Heart right ventricle (tissue), 16 donors: ENCODE data around the gene COMMD3. TPM values are rescaled to one million over a fixed set of nuclear protein-coding genes. Genes with fewer than 3 reads are reported as not detected.

ENCODE experiments used
- ATAC-seq, 8 donors: fragments of 200-7000 bp; cut with Tn5 transposase; one replicate each; pipeline ENCODE4 v1.9.1; 2020; ENCODE audit warnings: mild to moderate bottlenecking in 8 of 8, moderate library complexity in 8 of 8, moderate number of reproducible peaks in 1 of 8
- DNase-seq, 2 donors: peaks; one replicate each; pipeline ENCODE4 v3.0.0-alpha.2; 2020
- H3K27ac ChIP-seq, 10 donors: fragments of 200-600 bp; sonication (generic) in 2 of 10; one replicate each; pipeline versions ENCODE4 v1.5.0 to v1.8.0; 2020 to 2022; ENCODE audit warnings: mild to moderate bottlenecking in 3 of 10
- H3K27me3 ChIP-seq, 7 donors: fragments of 200-600 bp; one replicate each; pipeline ENCODE4 v1.8.0; 2021 to 2022; ENCODE audit warnings: mild to moderate bottlenecking in 2 of 7
- H3K36me3 ChIP-seq, 9 donors: fragments of 200-600 bp; sonication (generic) in 1 of 9; one replicate each; pipeline versions ENCODE4 v1.5.0 to v1.8.0; 2020 to 2022; ENCODE audit warnings: mild to moderate bottlenecking in 2 of 9
- H3K4me1 ChIP-seq, 9 donors: fragments of 200-600 bp; sonication (generic) in 1 of 9; one replicate each; pipeline versions ENCODE4 v1.5.0 to v1.8.0; 2020 to 2022; ENCODE audit warnings: mild to moderate bottlenecking in 4 of 9
- H3K4me3 ChIP-seq, 10 donors: fragments of 200-600 bp; sonication (generic) in 2 of 10; one replicate each; pipeline versions ENCODE4 v1.5.0 to v1.8.0; 2020 to 2022; ENCODE audit warnings: mild to moderate bottlenecking in 7 of 10, moderate library complexity in 2 of 10
- H3K9me3 ChIP-seq, 11 donors: fragments of 200-600 bp in 10 of 11; sonication (generic) in 2 of 11; one replicate each; pipeline versions ENCODE4 v1.5.0 to v1.8.0; 2013 to 2022; ENCODE audit warnings: mild to moderate bottlenecking in 2 of 11, control low read depth in 1 of 11, moderate library complexity in 1 of 11
- CTCF ChIP-seq, 9 donors: fragments of 200-600 bp; sonication (generic) in 2 of 9; IDR thresholded peaks; one replicate each; pipeline versions ENCODE4 v1.5.0 to v1.8.0; 2021 to 2022; ENCODE audit warnings: antibody characterized with exemption in 9 of 9, mild to moderate bottlenecking in 5 of 9, moderate library complexity in 1 of 9
- WGBS, 2 donors: extraction: QIAGEN DNeasy Blood & Tissue Kit; methylation state at CpG; one replicate each; pipeline ENCODE4 v1.1.7; 2013; ENCODE audit warnings: inconsistent platforms in 1 of 2; 5-methylcytosine and 5-hydroxymethylcytosine counted together
- intact Hi-C, 10 donors: fragments of 100-400 bp; cut with DNase I; formaldehyde crosslinking; loops; one replicate each; pipeline versions ENCODE4 v1.11.1 to v1.14.2; 2022
- polyA plus RNA-seq, 2 donors: library from polyadenylated mRNA; stranded (reverse); fragments of 200-250 nt; gene quantifications; one replicate each; pipeline ENCODE4 v1.2.3, GENCODE V29; 2013
- total RNA-seq, 10 donors: library from RNA; stranded (reverse); fragmentation: NEBNext Ultra II Directional in 3 of 10; extraction: Animal tissue kit (Norgen Biotek cat#: 25700) in 3 of 10; gene quantifications; one replicate each; pipeline versions ENCODE4 v1.2.1 to v1.2.4, GENCODE V29; 2021 to 2023
- donor health status: Arrhythmogenic right ventricular cardiomyopathy.
- donor health status: ischemic (EF 13 %, LVEDD 7.1; RV severe dilation, severe dysfunction).
- donor health status: healthy with polysubstance abuse.
- donor health status: DM: no; HTN: yes; CAD: no.
- donor health status: DM: no; HTN: no; CAD: no.
- donor health status: ischemic (EF 25% LVEDD 6.9; RV normal size, moderate dysfunction).
- donor health status: ischemic (EF 25% LVEDD 5.7; RV mildly dilated, moderate dysfunction).
- donor health status: healthy.
- donor health status: DM: yes; HTN: yes; CAD: no.
- donor health status: Ischemic cardiomyopathy.
- donor health status: ischemic (EF 35%, LVEDD 5.7; RV mildly dilated, moderate dysfunction).
- donor health status: nonischemic (EF 11% LVEDD 7.7; RV severe dilation, severe dysfunction).
- donor health status: DM: yes; HTN: yes; CAD: no.
- donor health status: PGD.
- donor health status: ischemic (EF 29% LVEDD 5.4; RV normal size, mild dysfunction).
- donor health status: nonischemic (EF 23%, LVEDD 6.1; RV moderate dilation, normal function).

The COMMD3 gene
- total and polyA plus RNA-seq, 12 donors = 62.2 to 95.0 (median 80.6) TPM

- Histone ChIP-seq H3K4me1 (peaks cover 0 to 13% (median 0%) of the 10 kb centered on the region in 9 donors), H3K9me3 (no peaks in the 10 kb centered on the region), H3K4me3 (no peak overlapping the region), H3K27ac (no peak overlapping the region), H3K36me3 (no peaks in the 10 kb centered on the region), H3K27me3 (peaks cover 0 to 21% (median 5%) of the 10 kb centered on the region in 7 donors)
- intact Hi-C loops = no loop called here
- WGBS, 2 donors = 52 to 55% methylated on average over 2 of the region's 2 CpGs
- ATAC-seq = no peak
- DNase-seq = no peak
- TF ChIP-seq CTCF (IDR thresholded peaks at IDR 0.05) = no peak
Observed at GRCh38 chr10:22366771-22367170, 50.6 kb downstream of the COMMD3 start.

GRCh38 chr10:22367471-22367870, 51.3 kb downstream of the COMMD3 start:
- ATAC-seq = no peak

GRCh38 chr10:22368402-22368801, 52.2 kb downstream of the COMMD3 start:
- WGBS, 2 donors = 95 to 96% methylated on average over 4 of the region's 4 CpGs
- peaks cover 0 to 13% (median 0%) of the 10 kb centered on the region in 9 donors for H3K4me1 ChIP-seq
- no peak for TF ChIP-seq CTCF (IDR thresholded peaks at IDR 0.05)
- no peaks in the 10 kb centered on the region for H3K36me3 ChIP-seq
- no peaks in the 10 kb centered on the region for H3K9me3 ChIP-seq
- DNase-seq (no peak), ATAC-seq (no peak)
- H3K27ac ChIP-seq = no peak overlapping the region
- H3K27me3 ChIP-seq = peaks cover 0 to 12% (median 0%) of the 10 kb centered on the region in 7 donors
- H3K4me3 ChIP-seq = no peak overlapping the region
- intact Hi-C loops = no loop called here

More at GRCh38 chr10:22367471-22367870, 51.3 kb downstream of the COMMD3 start:
- intact Hi-C loops = no loop called here
- Histone ChIP-seq H3K4me1 (peaks cover 0 to 13% (median 0%) of the 10 kb centered on the region in 9 donors), H3K27me3 (peaks cover 0 to 20% (median 4%) of the 10 kb centered on the region in 7 donors), H3K36me3 (no peaks in the 10 kb centered on the region), H3K9me3 (no peaks in the 10 kb centered on the region), H3K27ac (no peak overlapping the region), H3K4me3 (no peak overlapping the region)
- no peak for TF ChIP-seq CTCF (IDR thresholded peaks at IDR 0.05)
- DNase-seq = no peak
- WGBS, 2 donors = 87 to 96% methylated on average over 1 of the region's 1 CpG

- Histone ChIP-seq H3K4me1 (peaks cover 0 to 13% (median 0%) of the 10 kb centered on the region in 9 donors), H3K4me3 (no peak overlapping the region), H3K27ac (no peak overlapping the region), H3K27me3 (peaks cover 0 to 11% (median 0%) of the 10 kb centered on the region in 7 donors), H3K9me3 (no peaks in the 10 kb centered on the region), H3K36me3 (no peaks in the 10 kb centered on the region)
- ATAC-seq (no peak), DNase-seq (no peak)
- WGBS, 2 donors = 46 to 74% methylated on average over 2 of the region's 2 CpGs
- TF ChIP-seq CTCF (IDR thresholded peaks at IDR 0.05) = no peak
- intact Hi-C loops = no loop called here
Observed at GRCh38 chr10:22368981-22369380, 52.8 kb downstream of the COMMD3 start.
